ENCODE results near the gene GOLGA8S.
"Not testable (repeated sequence)": the region's sequence is repeated elsewhere in the genome, so short reads cannot be mapped to it uniquely, and the experiment has no call there.

GOLGA8S gene

GRCh38 chr15:23354448-23354847 lies at the start of gene GOLGA8S:
TSS of gene GOLGA8S (plus strand) at chr15:23354748. CDS start at chr15:23354810, 62 bp downstream.
- H3K9me3 ChIP-seq (ENCODE audit: insufficient read depth, low read length); H3K9ac ChIP-seq (ENCODE audit: insufficient read length, low read depth); H3K27me3 ChIP-seq (ENCODE audit: insufficient read depth, insufficient read length); DNase-seq (ENCODE audit: low read depth, low spot score); H3K4me1 ChIP-seq (ENCODE audit: insufficient read depth, insufficient read length); H3K36me3 ChIP-seq (ENCODE audit: insufficient read depth, insufficient read length, low read length); H3K4me3 ChIP-seq (ENCODE audit: insufficient read length, low read depth): not testable (repeated sequence)

- Histone ChIP-seq H3K36me3 (ENCODE audit: insufficient read depth, insufficient read length, low read length) (peaks cover 27% of the 10 kb centered on the region), H3K9ac (ENCODE audit: insufficient read length, low read depth) (peak overlapping the region; percentile 32)
- DNase-seq (ENCODE audit: low read depth, low spot score); H3K27me3 ChIP-seq (ENCODE audit: insufficient read depth, insufficient read length); H3K4me1 ChIP-seq (ENCODE audit: insufficient read depth, insufficient read length); H3K4me3 ChIP-seq (ENCODE audit: insufficient read length, low read depth); H3K9me3 ChIP-seq (ENCODE audit: insufficient read depth, low read length): not testable (repeated sequence)
Observed at GRCh38 chr15:23304805-23305204, 49.7 kb upstream of the GOLGA8S start.

GRCh38 chr15:23305921-23306320 lies 48.6 kb upstream of the GOLGA8S start:
- H3K36me3 ChIP-seq (ENCODE audit: insufficient read depth, insufficient read length, low read length), result peaks cover 34% of the 10 kb centered on the region
- H3K4me3 ChIP-seq (ENCODE audit: insufficient read length, low read depth); H3K9me3 ChIP-seq (ENCODE audit: insufficient read depth, low read length); H3K4me1 ChIP-seq (ENCODE audit: insufficient read depth, insufficient read length); H3K27me3 ChIP-seq (ENCODE audit: insufficient read depth, insufficient read length); DNase-seq (ENCODE audit: low read depth, low spot score); H3K9ac ChIP-seq (ENCODE audit: insufficient read length, low read depth): not testable (repeated sequence)

- peaks cover 29% of the 10 kb centered on the region for H3K36me3 ChIP-seq (ENCODE audit: insufficient read depth, insufficient read length, low read length)
- not testable (repeated sequence) for H3K27me3 ChIP-seq (ENCODE audit: insufficient read depth, insufficient read length); H3K4me1 ChIP-seq (ENCODE audit: insufficient read depth, insufficient read length); H3K4me3 ChIP-seq (ENCODE audit: insufficient read length, low read depth); H3K9me3 ChIP-seq (ENCODE audit: insufficient read depth, low read length); H3K9ac ChIP-seq (ENCODE audit: insufficient read length, low read depth); DNase-seq (ENCODE audit: low read depth, low spot score)
Observed at GRCh38 chr15:23311233-23311632, 43.3 kb upstream of the GOLGA8S start.

- not testable (repeated sequence) for H3K36me3 ChIP-seq (ENCODE audit: insufficient read depth, insufficient read length, low read length); H3K9me3 ChIP-seq (ENCODE audit: insufficient read depth, low read length); DNase-seq (ENCODE audit: low read depth, low spot score); H3K4me3 ChIP-seq (ENCODE audit: insufficient read length, low read depth); H3K9ac ChIP-seq (ENCODE audit: insufficient read length, low read depth); H3K4me1 ChIP-seq (ENCODE audit: insufficient read depth, insufficient read length); H3K27me3 ChIP-seq (ENCODE audit: insufficient read depth, insufficient read length)
Observed at GRCh38 chr15:23334096-23334495, 20.5 kb upstream of the GOLGA8S start, which contains the start of gene GOLGA6L26. TSS of gene GOLGA6L26 (minus strand) at chr15:23334196. CDS start at chr15:23334135, 61 bp downstream.

- H3K4me1 ChIP-seq (ENCODE audit: insufficient read depth, insufficient read length); DNase-seq (ENCODE audit: low read depth, low spot score); H3K9me3 ChIP-seq (ENCODE audit: insufficient read depth, low read length); H3K36me3 ChIP-seq (ENCODE audit: insufficient read depth, insufficient read length, low read length); H3K9ac ChIP-seq (ENCODE audit: insufficient read length, low read depth); H3K4me3 ChIP-seq (ENCODE audit: insufficient read length, low read depth); H3K27me3 ChIP-seq (ENCODE audit: insufficient read depth, insufficient read length): not testable (repeated sequence)
Observed at GRCh38 chr15:23362622-23363021, 8.1 kb downstream of the GOLGA8S start.

- H3K9ac ChIP-seq (ENCODE audit: insufficient read length, low read depth); H3K36me3 ChIP-seq (ENCODE audit: insufficient read depth, insufficient read length, low read length); DNase-seq (ENCODE audit: low read depth, low spot score): not testable (repeated sequence)
Observed at GRCh38 chr15:23364261-23364660, 9.7 kb downstream of the GOLGA8S start.

GRCh38 chr15:23370578-23370977 lies 16.0 kb downstream of the GOLGA8S start:
- no peaks in the 10 kb centered on the region for H3K9me3 ChIP-seq (ENCODE audit: insufficient read depth, low read length)
- H3K4me1 ChIP-seq (ENCODE audit: insufficient read depth, insufficient read length), result no peaks in the 10 kb centered on the region
- H3K9ac ChIP-seq (ENCODE audit: insufficient read length, low read depth), result no peak overlapping the region
- H3K27me3 ChIP-seq (ENCODE audit: insufficient read depth, insufficient read length), result no peaks in the 10 kb centered on the region
- H3K36me3 ChIP-seq (ENCODE audit: insufficient read depth, insufficient read length, low read length), result no peaks in the 10 kb centered on the region
- no peak for TF ChIP-seq SUZ12 (IDR thresholded peaks at IDR 0.05; ENCODE audit: extremely low read depth, insufficient read depth, insufficient read length)
- TF ChIP-seq ZNF274 (IDR thresholded peaks at IDR 0.05; ENCODE audit: low read depth, low read length), result no peak
- TF ChIP-seq YY1 (IDR thresholded peaks at IDR 0.05; ENCODE audit: insufficient read depth, insufficient read length), result no peak
- DNase-seq (ENCODE audit: low read depth, low spot score), result no peak
- no peak overlapping the region for H3K4me3 ChIP-seq (ENCODE audit: insufficient read length, low read depth)

More at GRCh38 chr15:23364261-23364660, 9.7 kb downstream of the GOLGA8S start:
- H3K4me3 ChIP-seq (ENCODE audit: insufficient read length, low read depth); H3K9me3 ChIP-seq (ENCODE audit: insufficient read depth, low read length); H3K4me1 ChIP-seq (ENCODE audit: insufficient read depth, insufficient read length); H3K27me3 ChIP-seq (ENCODE audit: insufficient read depth, insufficient read length): not testable (repeated sequence)

- not testable (repeated sequence) for H3K4me3 ChIP-seq (ENCODE audit: insufficient read length, low read depth); H3K9ac ChIP-seq (ENCODE audit: insufficient read length, low read depth); H3K9me3 ChIP-seq (ENCODE audit: insufficient read depth, low read length); H3K4me1 ChIP-seq (ENCODE audit: insufficient read depth, insufficient read length); H3K27me3 ChIP-seq (ENCODE audit: insufficient read depth, insufficient read length); DNase-seq (ENCODE audit: low read depth, low spot score); H3K36me3 ChIP-seq (ENCODE audit: insufficient read depth, insufficient read length, low read length)
Observed at GRCh38 chr15:23371134-23371533, 16.6 kb downstream of the GOLGA8S start.

- not testable (repeated sequence) for H3K9ac ChIP-seq (ENCODE audit: insufficient read length, low read depth)
Observed at GRCh38 chr15:23371868-23372267, 17.3 kb downstream of the GOLGA8S start.

More at GRCh38 chr15:23371868-23372267, 17.3 kb downstream of the GOLGA8S start:
- H3K36me3 ChIP-seq (ENCODE audit: insufficient read depth, insufficient read length, low read length); H3K4me3 ChIP-seq (ENCODE audit: insufficient read length, low read depth); H3K4me1 ChIP-seq (ENCODE audit: insufficient read depth, insufficient read length); H3K9me3 ChIP-seq (ENCODE audit: insufficient read depth, low read length); H3K27me3 ChIP-seq (ENCODE audit: insufficient read depth, insufficient read length); DNase-seq (ENCODE audit: low read depth, low spot score): not testable (repeated sequence)

All from NT2/D1 (cell line).